ENCODE data around the gene PAGE1.

- TF ChIP-seq EZH2 (optimal IDR thresholded peaks at IDR 0.05; ENCODE audit: low read depth, low read length) = no peak
- TF ChIP-seq, protein P1, sequence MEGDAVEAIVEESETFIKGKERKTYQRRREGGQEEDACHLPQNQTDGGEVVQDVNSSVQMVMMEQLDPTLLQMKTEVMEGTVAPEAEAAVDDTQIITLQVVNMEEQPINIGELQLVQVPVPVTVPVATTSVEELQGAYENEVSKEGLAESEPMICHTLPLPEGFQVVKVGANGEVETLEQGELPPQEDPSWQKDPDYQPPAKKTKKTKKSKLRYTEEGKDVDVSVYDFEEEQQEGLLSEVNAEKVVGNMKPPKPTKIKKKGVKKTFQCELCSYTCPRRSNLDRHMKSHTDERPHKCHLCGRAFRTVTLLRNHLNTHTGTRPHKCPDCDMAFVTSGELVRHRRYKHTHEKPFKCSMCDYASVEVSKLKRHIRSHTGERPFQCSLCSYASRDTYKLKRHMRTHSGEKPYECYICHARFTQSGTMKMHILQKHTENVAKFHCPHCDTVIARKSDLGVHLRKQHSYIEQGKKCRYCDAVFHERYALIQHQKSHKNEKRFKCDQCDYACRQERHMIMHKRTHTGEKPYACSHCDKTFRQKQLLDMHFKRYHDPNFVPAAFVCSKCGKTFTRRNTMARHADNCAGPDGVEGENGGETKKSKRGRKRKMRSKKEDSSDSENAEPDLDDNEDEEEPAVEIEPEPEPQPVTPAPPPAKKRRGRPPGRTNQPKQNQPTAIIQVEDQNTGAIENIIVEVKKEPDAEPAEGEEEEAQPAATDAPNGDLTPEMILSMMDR (IDR thresholded peaks at IDR 0.05; ENCODE audit: low read length) = no peak
- TF ChIP-seq EZH2phosphoT487 (IDR thresholded peaks at IDR 0.05; ENCODE audit: low read length) = no peak
Measured at GRCh38 chrX:49695276-49696180, at the start of gene PAGE1.
